Measurements from ENCODE around the gene TTC9B.

Gene TTC9B

DNA sequence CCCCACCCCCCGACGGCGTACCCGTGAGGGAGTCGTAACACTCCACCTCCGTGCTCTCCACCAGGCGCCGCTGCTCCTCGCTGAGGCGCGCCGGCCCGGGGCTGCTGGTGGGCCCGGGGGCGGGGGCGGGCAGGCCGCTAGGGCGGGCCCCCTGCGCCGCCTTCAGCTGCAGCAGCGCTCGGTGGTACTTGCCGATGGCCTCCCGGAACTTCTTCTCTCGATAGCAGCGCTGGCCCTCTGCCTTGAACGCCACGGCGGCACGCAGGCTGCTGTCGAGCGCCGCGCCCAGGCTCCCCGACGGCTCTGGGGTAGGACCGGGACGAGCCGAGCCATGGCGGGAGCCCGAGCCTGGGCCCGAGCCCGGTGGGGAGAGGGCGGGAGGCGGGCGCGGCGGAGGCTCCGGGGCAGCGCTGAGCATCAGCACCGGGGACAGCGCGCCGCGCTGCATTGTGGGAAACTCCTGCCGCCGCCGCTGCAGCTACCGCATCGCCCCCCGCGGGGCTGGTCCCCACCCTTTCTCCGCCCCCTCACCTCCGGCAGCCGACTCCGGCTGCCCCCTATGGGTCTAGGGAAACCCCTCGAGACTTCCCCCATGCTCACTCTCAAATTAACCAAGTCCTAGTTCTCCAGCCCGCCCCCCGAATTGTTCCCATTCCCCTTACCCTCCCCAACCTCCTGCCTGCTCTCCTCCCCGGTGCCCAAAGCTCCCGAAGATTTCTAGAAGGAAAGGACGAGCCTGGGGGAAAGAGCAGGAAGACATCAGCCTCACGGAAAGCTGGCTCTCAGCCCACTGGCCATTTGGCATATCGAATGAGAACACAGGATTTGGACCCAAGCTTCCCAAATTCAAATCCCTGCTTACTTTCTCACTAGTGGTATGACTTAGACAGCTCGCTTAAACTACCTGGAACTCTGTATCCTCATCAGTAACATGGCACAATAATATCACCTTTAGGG lies at the start of gene TTC9B:
Gene TTC9B (minus strand): TSS at position 451 of the 957 bp plus-strand sequence. CDS start 3 bp downstream, at position 448.
- no peak for DNase-seq

- DNase-seq = no peak
Observed at GRCh38 chr19:40267601-40267997, 49.4 kb upstream of the TTC9B start.

DNA sequence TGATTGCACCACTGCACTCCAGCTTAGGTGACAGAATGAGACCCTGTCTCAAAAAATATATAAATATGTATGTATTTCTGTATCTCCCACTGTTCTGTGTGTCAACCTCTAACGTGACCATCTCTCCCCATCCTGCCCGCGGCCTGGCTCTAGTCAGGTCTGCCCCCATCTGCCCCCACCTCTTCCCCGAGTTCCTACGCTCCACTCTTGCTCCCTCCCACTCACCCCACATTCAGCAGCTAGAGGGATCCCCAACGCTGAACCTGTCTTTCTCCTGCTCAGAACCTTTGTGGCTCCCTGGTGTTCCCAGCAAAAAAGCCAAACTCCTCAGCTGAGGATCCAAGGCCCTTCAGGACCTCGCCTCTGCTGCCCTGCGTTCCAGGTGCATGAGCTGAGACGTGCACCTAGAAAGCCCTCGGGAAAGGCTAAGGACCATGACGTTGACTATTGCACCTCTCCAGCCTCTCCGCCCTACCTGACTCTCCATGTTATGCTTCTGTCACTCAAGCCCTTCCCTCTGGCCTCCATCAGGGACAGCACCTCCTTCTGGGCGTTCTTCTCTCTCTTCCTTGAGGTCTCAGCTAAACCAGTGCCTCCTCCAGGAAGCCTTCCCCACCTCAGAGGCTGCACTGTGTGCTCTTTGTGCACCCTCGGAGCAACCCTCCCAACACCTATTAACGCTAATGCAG lies 48.9 kb upstream of the TTC9B start:
- DNase-seq = no peak

DNA sequence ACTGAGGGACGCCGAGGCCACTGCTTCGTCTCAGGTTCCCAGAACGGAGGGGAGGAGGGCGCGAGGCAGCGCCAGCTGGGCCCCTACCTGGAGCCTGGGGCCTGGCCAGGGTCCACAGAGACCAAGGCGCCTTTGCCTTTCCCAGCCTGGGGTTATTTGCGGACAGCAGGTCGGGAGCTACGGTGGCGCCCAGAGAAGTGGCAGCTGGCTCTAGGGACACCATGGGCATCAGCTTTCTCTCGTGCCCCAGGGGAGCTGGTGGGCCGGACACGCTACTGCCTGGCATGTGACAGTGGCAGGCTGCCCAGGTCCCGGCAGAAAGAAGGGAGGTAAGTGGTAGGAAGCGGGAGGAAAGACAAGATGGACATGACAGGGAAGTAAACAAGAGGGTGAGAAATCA lies 47.9 kb upstream of the TTC9B start:
- no peak for DNase-seq

- no peak for DNase-seq
Observed at GRCh38 chr19:40265763-40266099, 47.5 kb upstream of the TTC9B start.

GRCh38 chr19:40265055-40265762 lies 47.0 kb upstream of the TTC9B start:
- DNase-seq = no peak

DNA sequence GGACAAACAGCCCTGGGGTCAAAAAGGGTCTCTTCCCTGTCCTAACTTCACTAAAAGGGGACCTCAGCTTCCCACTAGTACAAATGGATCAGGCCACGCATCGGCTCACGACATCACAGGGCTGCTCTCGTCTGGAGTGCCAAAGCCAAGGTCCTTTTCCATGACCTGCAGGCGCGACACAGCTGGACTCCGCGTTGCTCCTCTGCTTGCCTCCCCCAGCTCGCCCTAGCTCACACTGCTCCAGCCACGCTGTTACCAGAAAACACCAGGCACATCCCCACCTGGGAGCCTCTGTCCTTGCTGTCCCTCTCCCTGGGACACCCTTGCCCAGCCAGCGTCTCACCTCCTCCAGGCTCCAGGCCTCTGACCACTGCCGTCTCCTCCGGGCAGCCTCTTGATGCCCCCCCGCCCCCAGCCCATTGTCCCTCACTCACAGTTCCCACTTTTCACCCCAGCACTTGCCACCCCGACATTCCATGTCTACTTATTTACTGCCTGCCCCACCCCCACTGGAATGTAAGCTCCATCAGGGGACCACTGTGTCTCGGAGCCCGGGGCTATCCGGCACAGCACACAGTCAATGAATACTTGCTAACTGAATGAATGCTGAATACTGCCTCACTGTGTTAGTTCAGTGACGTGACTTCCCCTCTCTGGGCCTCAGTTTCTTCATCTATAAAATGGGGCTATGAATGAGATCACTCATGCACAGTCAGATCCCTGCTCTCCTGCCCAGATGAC lies 46.3 kb upstream of the TTC9B start:
- DNase-seq = no peak

- DNase-seq = no peak
Observed at GRCh38 chr19:40263440-40264313, 45.5 kb upstream of the TTC9B start.

- no peak for DNase-seq
Observed at GRCh38 chr19:40262422-40262821, 44.2 kb upstream of the TTC9B start.

DNA sequence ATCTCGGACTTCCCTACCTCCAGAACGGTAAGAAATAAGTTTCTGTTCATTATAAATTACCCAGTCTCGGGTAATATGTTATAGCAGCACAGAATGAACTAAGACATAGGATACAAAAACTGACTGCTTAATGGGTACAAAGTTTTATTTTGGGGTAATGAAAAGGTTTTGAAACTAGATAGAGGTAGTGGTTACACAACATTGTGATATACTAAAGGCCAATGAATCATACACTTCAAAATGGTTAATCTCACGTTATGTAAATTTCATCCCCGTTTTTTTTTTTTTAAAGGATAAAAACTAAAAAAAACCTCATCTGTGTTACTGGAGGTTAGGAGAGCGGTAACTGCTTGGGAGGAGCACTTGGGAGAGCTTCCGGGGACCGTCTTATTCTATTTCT lies 43.4 kb upstream of the TTC9B start:
- no peak for DNase-seq

GRCh38 chr19:40257096-40257517 lies 38.9 kb upstream of the TTC9B start:
- DNase-seq = no peak

DNA sequence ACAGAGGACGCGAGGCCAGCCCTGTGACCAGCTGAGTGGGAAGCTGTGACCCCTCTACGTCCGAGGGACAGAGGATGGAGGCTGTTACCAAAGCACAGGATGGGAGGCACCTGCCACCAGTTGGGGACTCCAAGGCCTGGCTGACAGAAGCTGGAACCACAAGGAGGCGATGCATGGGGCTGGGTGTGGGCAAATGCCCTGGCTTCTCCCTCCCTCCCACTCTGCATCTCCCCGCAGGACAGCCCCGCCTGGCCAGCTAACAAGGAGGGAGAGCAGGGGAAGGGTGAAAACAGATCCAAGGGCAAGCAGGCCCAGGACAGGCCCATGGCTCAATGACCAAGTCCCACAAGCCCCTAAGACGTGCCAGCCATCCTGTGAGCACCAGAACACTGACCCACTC lies 38.3 kb upstream of the TTC9B start:
- no peak for DNase-seq

DNA sequence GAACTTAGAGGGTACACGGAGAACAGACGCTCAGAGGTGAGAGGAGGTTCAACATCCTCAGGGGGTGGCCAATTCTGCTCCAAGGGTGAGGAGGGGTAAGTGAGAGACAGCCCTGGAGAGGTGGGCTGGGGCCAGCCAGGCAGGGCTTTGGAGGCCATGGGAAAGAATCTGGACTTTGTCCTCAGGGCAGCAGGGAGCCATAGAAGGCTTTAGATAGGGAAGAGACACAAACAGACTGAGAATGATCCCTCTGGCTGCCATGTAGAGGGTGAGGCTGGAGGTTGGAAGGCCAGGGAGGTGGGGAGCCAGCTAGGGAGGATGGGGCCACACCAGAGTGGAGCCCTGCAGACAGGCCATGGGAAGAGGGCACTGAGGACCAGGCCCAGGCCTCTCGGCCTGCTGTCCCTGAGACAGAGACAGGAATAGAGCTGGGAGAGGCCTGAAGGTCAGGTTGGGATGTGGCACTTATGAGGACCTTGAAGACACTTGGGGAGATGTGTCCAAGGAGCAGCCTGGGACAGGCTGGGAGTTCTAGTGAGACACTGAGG lies 37.5 kb upstream of the TTC9B start:
- no peak for DNase-seq

DNA sequence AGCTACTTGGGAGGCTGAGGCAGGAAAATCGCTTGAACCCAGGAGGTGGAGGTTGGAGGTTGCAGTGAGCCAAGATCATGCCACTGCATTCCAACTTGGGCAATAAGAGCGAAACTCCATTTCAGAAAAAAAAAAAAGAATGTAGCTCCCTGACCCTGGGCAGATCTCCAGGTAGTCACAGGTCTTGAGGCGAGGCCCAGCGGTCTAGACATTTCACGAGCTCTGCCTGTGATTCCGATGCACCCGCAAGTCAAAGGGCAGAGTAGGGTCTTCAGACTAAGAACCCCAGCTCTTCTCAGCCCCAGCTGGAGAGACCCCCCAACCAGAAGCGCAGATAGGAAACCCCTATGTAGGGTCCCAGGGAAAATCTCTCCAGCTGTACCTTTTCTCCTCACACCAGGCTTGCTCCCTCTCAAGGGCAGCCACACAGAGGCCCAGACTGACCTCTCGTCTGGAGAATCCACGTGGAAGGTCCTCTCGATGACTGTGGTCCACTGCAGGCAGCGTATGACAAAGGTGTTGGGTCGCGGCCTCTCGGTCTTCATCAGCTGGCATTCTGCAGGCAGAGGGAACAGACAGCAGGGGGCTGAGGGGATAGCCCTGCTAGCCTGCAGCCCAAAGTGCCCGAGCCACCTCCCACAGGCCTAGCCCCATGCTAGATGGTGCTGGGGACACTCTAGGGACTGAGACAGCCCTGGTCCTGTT lies 36.7 kb upstream of the TTC9B start:
- no peak for DNase-seq

- no peak for DNase-seq
Observed at GRCh38 chr19:40253611-40254092, 35.5 kb upstream of the TTC9B start.

DNA sequence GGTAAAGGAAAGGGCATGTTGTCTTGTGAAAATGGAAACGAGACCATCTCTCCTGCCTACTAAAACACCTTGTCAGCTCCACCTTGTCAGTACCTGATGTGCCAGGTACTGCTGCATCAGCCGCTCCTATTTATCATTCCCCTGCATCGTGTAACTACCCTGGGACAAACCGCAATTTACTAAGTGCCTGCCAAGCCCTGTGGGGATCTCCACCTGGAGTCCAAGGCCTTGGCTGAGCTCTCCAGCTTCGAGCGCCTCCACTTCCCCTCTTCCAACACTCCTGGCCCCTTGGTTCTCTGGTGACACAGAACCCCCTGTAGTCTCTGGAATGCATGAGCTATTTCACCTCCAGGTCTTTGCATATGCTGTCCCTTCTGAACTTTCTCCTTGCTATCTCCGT lies 34.2 kb upstream of the TTC9B start:
- no peak for DNase-seq

DNA sequence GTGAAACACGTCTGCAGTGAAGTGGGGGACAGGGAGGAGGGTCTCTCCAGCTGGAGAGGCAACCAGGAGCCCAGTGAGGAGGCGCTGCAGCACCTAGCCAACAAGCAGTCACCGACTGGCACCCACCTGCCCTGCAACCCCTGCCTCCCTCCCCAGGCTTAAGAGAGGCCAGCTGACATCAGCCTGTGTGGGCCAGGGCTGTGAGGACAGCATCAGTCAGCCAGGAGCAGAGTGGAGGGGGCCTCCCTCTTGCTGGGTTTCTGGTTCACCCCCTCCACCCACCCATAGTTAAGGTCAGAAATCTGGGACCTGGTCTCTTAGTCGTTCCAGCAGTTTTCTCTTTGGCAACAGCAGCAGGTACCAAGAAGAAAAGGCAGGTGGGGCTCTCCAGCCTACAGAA lies 33.8 kb upstream of the TTC9B start:
- DNase-seq = no peak

DNA sequence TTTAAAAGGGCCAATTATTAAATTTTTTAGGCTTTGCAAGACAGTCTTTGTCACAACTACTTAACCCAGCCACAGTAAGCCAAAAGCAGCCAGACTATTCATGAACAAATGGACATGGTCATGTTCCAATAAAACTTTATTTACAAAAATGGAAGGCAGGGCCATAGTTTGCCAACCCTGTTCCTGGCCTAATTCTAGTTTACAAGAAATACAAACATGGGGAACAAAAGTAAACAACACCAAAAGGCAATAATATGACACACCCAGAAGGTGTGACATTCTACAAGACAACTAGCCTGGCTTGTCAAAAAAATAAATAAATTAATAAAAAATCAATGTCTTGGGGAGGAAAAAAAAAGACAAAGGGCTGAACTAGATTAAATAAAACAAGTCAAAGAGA lies 33.1 kb upstream of the TTC9B start:
- DNase-seq = no peak

DNA sequence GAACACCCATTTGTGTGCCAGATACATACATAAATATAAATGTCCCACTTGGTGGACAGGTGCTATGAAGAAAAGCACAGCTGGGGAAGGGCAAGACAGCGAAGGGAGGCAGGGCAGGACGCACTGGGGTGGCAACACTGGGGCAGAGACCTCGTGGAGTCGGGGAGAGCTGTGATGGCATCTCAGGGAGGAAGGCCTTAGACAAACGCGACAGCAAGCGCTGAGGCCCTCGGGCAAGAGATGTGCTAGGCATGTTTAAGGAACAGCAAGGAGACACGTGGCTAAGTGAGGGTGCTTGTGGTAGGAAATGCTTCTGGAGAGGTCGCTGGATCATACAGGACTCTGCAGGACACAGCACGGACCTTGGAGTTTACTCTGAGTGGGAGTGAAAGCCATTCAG lies 31.6 kb upstream of the TTC9B start:
- DNase-seq = no peak

DNA sequence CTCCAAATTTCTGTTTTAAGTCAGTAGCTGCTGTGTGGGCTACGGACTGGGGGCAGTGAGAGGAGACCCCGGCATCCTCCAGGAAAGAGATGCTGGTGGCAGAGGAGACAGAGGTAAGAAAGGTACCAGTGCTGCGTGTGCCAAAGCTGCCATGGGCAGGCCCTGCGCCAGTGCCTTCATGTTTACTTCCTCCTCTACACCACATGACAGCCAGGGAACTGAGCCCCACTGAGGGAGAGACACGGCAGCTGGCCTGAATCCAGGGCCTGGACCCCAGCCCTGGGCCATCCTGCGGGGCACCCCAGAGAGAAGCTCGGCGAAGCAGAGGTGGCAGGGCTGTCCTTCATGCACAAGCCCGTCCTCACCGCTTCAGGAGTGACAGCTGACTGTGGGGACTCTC lies 31.0 kb upstream of the TTC9B start:
- DNase-seq = no peak

Measured in EL (cell line).